Ureter (tissue), 1 donor: Measurements from ENCODE around the gene CDKN2A. TPM values are rescaled to one million over a fixed set of nuclear protein-coding genes. Genes with fewer than 3 reads are reported as not detected.

Experiments
- DNase-seq: peaks from one replicate; pipeline ENCODE4 v3.0.0-alpha.2; 2020; ENCODE audit warnings: low spot score
- total RNA-seq: library from RNA; stranded (reverse); gene quantifications from one replicate; pipeline ENCODE4 v1.2.4, GENCODE V29; 2023
- donor health status: DM: yes; HTN: yes; CAD: no.

The CDKN2A gene
- total RNA-seq, 1 donor from 2014 or later, result 1.7 TPM

DNA sequence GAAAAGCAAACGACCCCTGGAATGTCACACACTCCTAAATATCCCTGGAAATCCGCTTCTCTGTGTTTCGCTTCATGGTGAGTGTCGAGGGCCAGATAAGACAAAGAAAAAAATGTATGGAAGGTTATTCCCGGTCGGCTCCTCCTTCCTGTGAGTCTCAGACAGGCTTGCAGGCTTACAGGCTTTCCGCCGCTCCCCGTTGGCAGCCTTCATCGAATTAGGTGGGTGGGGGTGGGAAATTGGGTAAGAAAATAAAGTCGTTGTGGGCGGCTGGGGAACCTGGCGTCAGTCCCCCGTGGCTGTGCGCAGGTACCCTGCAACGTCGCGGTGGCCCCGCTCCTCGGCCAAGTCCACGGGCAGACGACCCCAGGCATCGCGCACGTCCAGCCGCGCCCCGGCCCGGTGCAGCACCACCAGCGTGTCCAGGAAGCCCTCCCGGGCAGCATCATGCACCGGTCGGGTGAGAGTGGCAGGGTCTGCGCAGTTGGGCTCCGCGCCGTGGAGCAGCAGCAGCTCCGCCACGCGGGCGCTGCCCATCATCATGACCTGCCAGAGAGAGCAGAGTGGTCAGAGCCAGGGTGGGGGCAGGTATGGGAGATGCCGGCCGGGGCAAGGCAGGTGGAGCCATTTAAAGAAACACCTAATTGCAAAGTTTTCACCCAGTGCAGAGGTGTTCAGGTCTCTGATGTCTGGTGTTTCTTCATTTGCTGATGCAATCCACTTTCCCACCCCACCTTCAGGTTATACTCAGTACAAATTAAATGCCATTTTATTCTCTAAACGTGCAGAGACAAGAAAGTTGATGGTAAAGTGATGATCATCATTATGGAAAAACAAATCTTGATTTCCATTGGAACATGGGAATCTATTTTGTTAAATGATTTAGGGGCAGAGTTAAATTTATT lies 11.8 kb upstream of the CDKN2A start:
- no peak for DNase-seq

- DNase-seq, result no peak
These were observed 11.0 kb upstream of the CDKN2A start for GRCh38 chr9:22005021-22005701.

DNA sequence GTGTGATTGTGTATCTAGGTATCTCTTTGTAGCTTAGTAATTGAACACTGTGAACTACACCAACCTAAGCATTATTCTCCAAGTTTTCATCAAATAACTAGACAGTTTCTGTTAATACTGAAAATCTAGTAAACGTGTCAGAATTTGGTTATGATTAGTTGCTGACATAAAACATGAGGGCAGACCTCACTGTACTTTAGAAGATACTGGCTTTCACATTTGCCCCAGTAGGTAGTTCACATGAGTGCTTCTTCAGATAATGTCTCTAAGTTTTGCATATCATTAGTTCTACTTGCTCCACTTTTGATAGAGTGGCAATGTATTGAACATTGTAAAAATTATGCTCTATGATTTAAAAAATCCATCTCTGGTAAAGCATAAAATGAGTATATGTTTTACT lies 7.8 kb upstream of the CDKN2A start:
- no peak for DNase-seq

GRCh38 chr9:21998026-21998425 lies 3.8 kb upstream of the CDKN2A start:
- no peak for DNase-seq

GRCh38 chr9:21997480-21997879 lies 3.3 kb upstream of the CDKN2A start:
- DNase-seq, result no peak

GRCh38 chr9:21996858-21997257 lies 2.7 kb upstream of the CDKN2A start:
- DNase-seq, result no peak

- DNase-seq, result no peak
These were observed 2.2 kb upstream of the CDKN2A start for GRCh38 chr9:21996438-21996837.

- peak; percentile 54 for DNase-seq
These were observed 1.6 kb upstream of the CDKN2A start for GRCh38 chr9:21995666-21996398.

GRCh38 chr9:21995006-21995665 lies 944 bp upstream of the CDKN2A start:
- peak; percentile 72 for DNase-seq

- DNase-seq, result no peak
These were observed 389 bp upstream of the CDKN2A start, which contains the start of gene CDKN2B-AS1 for GRCh38 chr9:21994556-21995005. CDKN2B-AS1 (plus strand) TSS chr9:21994791.

DNA sequence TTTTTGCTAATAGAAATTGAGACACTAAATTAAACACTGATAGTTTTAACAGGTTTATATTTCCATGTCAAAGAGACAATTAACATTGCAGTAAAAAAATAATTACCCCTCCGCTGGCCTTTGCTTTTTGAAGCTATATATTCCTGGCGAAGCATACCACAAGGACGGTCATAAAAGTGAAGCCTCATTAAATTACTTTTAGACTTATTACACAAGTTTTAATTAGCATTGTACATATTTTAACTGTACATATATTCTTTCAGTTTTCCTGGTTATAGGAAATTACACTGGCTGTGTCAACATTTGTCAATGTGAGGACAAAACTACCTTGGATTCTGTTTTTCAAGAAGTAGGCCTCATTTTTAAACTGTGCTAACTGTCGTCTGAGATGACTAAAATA lies 1.2 kb downstream of the CDKN2A start:
- no peak for DNase-seq

DNA sequence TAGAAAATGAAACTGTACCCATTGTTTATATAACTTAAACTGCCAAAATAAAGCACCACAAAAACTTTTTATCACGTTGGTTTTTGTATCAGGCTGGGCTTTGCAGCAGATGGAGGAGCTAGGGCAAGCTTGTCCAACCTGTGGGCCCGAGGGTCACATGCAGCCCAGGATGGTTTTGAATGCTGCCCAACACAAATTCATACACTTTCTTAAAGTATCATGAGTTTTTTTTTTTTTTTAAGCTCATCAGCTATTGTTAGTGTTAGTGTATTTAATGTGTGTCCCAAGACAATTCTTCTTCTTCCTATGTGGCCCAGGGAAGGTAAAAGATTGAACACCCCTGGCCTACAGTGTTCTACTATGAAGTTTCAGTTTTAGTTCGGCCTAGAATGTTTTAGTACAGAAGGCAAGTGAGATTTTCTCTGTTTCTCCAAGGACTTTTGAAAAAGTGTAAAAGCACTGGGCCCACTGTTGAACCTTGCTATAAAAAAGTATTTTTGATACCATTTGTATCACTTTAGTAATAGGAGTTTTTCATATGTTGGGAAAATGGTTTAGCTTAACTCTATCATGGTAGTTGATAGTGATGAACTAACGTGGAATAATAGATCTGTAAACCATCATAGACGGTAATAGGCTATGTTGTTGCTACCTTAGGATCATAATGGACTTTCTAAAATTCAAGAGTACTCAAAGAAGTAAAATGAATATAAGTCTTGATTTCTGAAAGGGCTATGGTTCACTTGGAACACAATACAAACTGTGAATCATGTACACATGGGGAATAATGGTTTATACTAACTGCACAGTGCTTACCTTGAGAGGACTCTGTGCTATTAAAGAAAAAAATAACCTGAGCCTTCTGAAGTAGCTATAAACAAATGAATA lies 2.9 kb downstream of the CDKN2A start:
- no peak for DNase-seq

GRCh38 chr9:21989440-21990189 lies 4.6 kb downstream of the CDKN2A start:
- no peak for DNase-seq

GRCh38 chr9:21988056-21988990 lies 5.9 kb downstream of the CDKN2A start:
- DNase-seq, result no peak

DNA sequence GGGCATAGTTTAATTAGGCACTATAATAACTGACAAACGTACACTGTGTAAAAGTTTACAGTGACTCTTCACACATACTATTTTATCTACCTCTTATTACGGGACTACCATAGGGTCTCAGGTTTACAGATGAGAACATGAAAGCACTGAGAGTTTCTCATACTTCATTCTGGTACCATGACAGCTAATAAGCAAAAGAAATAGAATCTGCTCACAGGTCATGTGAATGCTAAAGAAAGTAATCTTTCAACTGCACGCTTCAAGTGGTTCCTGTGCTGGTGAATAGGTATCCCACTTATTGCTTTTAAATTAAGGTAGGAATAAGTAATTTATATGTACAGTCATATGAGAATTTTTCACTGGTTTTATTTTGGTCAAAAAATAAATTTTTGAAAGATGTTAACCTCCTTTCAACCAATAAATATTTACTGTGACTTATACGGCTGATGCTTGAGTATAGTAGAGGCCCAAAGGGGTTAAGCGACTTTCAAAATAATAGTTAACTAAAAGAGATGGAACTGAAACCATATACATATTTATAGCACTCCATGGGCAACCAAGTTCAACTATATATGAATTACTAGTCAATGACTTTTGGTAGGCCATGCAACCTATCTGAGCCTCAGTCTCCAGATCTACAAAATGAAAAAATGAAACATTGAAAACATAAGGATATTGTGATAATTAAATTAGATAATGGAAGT lies 8.1 kb downstream of the CDKN2A start:
- DNase-seq, result no peak

GRCh38 chr9:21984101-21984500 lies 10.1 kb downstream of the CDKN2A start:
- no peak for DNase-seq

DNA sequence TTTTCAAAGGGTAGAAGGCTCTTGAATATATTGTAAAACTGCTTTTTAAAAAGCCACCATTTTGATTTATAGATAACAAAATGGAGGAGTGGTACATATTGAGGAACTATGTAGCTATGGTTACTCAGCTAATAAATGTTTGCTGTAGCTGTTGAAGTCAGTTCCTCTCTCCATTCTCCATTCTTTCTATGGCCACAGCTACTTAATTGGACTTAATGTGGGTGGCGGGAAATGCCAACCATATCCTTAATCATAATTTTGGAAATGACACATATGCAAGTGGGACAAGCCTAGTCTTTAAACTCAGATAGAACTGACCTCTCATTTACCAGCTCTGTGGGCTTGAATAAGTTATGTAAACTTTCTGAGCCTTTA lies 10.6 kb downstream of the CDKN2A start:
- no peak for DNase-seq

GRCh38 chr9:21982861-21983560 lies 11.2 kb downstream of the CDKN2A start:
- DNase-seq, result no peak
